C4-2B (cell line): ENCODE results near the gene OMG.

Source experiments
- H3K27ac ChIP-seq: fragments of 450-650 bp; 2 replicates; pipeline ENCODE4 v1.5.1; 2017
- CTCF ChIP-seq: fragments of 450-650 bp; conservative IDR thresholded peaks from 2 replicates; pipeline ENCODE4 v1.5.1; 2017; ENCODE audit warnings: mild to moderate bottlenecking
- ZFX ChIP-seq: fragments of 450-650 bp; IDR thresholded peaks from 2 replicates; pipeline ENCODE4 v1.6.1; 2017

Gene OMG

GRCh38 chr17:31286587-31286986, 10.5 kb downstream of the OMG start:
- TF ChIP-seq CTCF (no peak), ZFX (no peak)
- no peak overlapping the region for H3K27ac ChIP-seq

GRCh38 chr17:31283841-31284240, 13.2 kb downstream of the OMG start:
- TF ChIP-seq ZFX (no peak), CTCF (no peak)
- no peak overlapping the region for H3K27ac ChIP-seq

GRCh38 chr17:31281061-31281460, 16.0 kb downstream of the OMG start:
- TF ChIP-seq CTCF (no peak), ZFX (no peak)
- no peak overlapping the region for H3K27ac ChIP-seq

- H3K27ac ChIP-seq, result no peak overlapping the region
- TF ChIP-seq ZFX (no peak), CTCF (no peak)
These were observed 17.6 kb downstream of the OMG start for GRCh38 chr17:31279401-31279800.

- TF ChIP-seq CTCF (no peak), ZFX (no peak)
- H3K27ac ChIP-seq, result no peak overlapping the region
These were observed 21.9 kb downstream of the OMG start for GRCh38 chr17:31275116-31275515.

- no peak for TF ChIP-seq ZFX
- no peak for TF ChIP-seq CTCF
- H3K27ac ChIP-seq, result no peak overlapping the region
These were observed 22.8 kb downstream of the OMG start for GRCh38 chr17:31274252-31274651.

GRCh38 chr17:31273516-31273915, 23.5 kb downstream of the OMG start:
- no peak overlapping the region for H3K27ac ChIP-seq
- no peak for TF ChIP-seq ZFX

- H3K27ac ChIP-seq, result no peak overlapping the region
These were observed 24.2 kb downstream of the OMG start for GRCh38 chr17:31272803-31273202.

More at GRCh38 chr17:31272803-31273202, 24.2 kb downstream of the OMG start:
- TF ChIP-seq ZFX (no peak), CTCF (no peak)
